ENCODE results near the gene FGF14. TPM values are rescaled to one million over a fixed set of nuclear protein-coding genes. Genes with fewer than 3 reads are reported as not detected.

Gene FGF14
- total RNA-seq, 4 donors from 2014 or later, result 0.36 to 1.9 (median 0.45) TPM

GRCh38 chr13:101967216-101967615, 434.6 kb downstream of the FGF14 start:
- no peak for TF ChIP-seq CTCF (IDR thresholded peaks at IDR 0.05)
- TF ChIP-seq POLR2A (IDR thresholded peaks at IDR 0.05), result no peak
- H3K4me3 ChIP-seq (ENCODE audit: low read depth, poor library complexity, severe bottlenecking), result no peak overlapping the region
- no peak for DNase-seq (ENCODE audit: low spot score in 2 of 2)
- intact Hi-C loops (cut with DNase I; ENCODE audit: low total_unique reads), result no loop called here

- intact Hi-C loops (cut with DNase I; ENCODE audit: low total_unique reads), result no loop called here
- 75 to 77% methylated on average over 5 of the region's 5 CpGs for WGBS, 2 donors
- no peak overlapping the region for H3K4me3 ChIP-seq (ENCODE audit: low read depth, poor library complexity, severe bottlenecking)
- DNase-seq (ENCODE audit: low spot score in 2 of 2), result no peak
- TF ChIP-seq CTCF (IDR thresholded peaks at IDR 0.05), result no peak
- TF ChIP-seq POLR2A (IDR thresholded peaks at IDR 0.05), result no peak
Observed at GRCh38 chr13:101965096-101965495, 436.8 kb downstream of the FGF14 start.

- no peak for DNase-seq (ENCODE audit: low spot score in 2 of 2)
- no peak overlapping the region for H3K4me3 ChIP-seq (ENCODE audit: low read depth, poor library complexity, severe bottlenecking)
- 84 to 93% methylated on average over 5 of the region's 5 CpGs for WGBS, 2 donors
- intact Hi-C loops (cut with DNase I; ENCODE audit: low total_unique reads), result no loop called here
- TF ChIP-seq POLR2A (IDR thresholded peaks at IDR 0.05) (no peak), CTCF (IDR thresholded peaks at IDR 0.05) (no peak)
Observed at GRCh38 chr13:101959016-101959415, 442.8 kb downstream of the FGF14 start.

- DNase-seq (ENCODE audit: low spot score in 2 of 2), result no peak
- intact Hi-C loops (cut with DNase I; ENCODE audit: low total_unique reads), result no loop called here
- WGBS, 2 donors, result 43 to 50% methylated on average over 3 of the region's 3 CpGs
- no peak overlapping the region for H3K4me3 ChIP-seq (ENCODE audit: low read depth, poor library complexity, severe bottlenecking)
- TF ChIP-seq CTCF (IDR thresholded peaks at IDR 0.05) (no peak), POLR2A (IDR thresholded peaks at IDR 0.05) (no peak)
Observed at GRCh38 chr13:101955764-101956163, 446.1 kb downstream of the FGF14 start.

GRCh38 chr13:101951114-101951513, 450.7 kb downstream of the FGF14 start:
- intact Hi-C loops (cut with DNase I; ENCODE audit: low total_unique reads), result no loop called here
- TF ChIP-seq POLR2A (IDR thresholded peaks at IDR 0.05) (no peak), CTCF (IDR thresholded peaks at IDR 0.05) (no peak)
- 48 to 62% methylated on average over 2 of the region's 2 CpGs for WGBS, 2 donors
- H3K4me3 ChIP-seq (ENCODE audit: low read depth, poor library complexity, severe bottlenecking), result no peak overlapping the region
- no peak for DNase-seq (ENCODE audit: low spot score in 2 of 2)

GRCh38 chr13:101949681-101950080, 452.2 kb downstream of the FGF14 start:
- TF ChIP-seq CTCF (IDR thresholded peaks at IDR 0.05) (no peak), POLR2A (IDR thresholded peaks at IDR 0.05) (no peak)
- intact Hi-C loops (cut with DNase I; ENCODE audit: low total_unique reads), result loop anchor here (10.0 kb wide), 2 partner anchors 505 to 605 kb away; no protein-coding TSS in a partner anchor
- no peak for DNase-seq (ENCODE audit: low spot score in 2 of 2)

More at GRCh38 chr13:101949681-101950080, 452.2 kb downstream of the FGF14 start:
- H3K4me3 ChIP-seq (ENCODE audit: low read depth, poor library complexity, severe bottlenecking), result no peak overlapping the region

All from lower leg skin (tissue), 4 donors.